Endometrial microvascular endothelial cells (primary cell): ENCODE data around the gene EPHA10. TPM values are rescaled to one million over a fixed set of nuclear protein-coding genes. Genes with fewer than 3 reads are reported as not detected.
"Not testable (repeated sequence)": the region's sequence is repeated elsewhere in the genome, so short reads cannot be mapped to it uniquely, and the experiment has no call there.

Experiments
- in situ Hi-C: cut with HindIII; loops from 2 replicates; pipeline ENCODE4 v1.10.0; 2017; ENCODE audit warnings: low sequenced_read_pairs, low pct_unique_long_range_greater_than_20kb; ENCODE audit errors: inconsistent ontology term
- total RNA-seq: library from RNA; depleted of rRNA; stranded (reverse); fragments of >200 nt; gene quantifications from one replicate; pipeline ENCODE4 v1.2.3, GENCODE V29; 2015; ENCODE audit errors: inconsistent ontology term

The EPHA10 gene
- total RNA-seq, 1 donor from 2014 or later = not detected

DNA sequence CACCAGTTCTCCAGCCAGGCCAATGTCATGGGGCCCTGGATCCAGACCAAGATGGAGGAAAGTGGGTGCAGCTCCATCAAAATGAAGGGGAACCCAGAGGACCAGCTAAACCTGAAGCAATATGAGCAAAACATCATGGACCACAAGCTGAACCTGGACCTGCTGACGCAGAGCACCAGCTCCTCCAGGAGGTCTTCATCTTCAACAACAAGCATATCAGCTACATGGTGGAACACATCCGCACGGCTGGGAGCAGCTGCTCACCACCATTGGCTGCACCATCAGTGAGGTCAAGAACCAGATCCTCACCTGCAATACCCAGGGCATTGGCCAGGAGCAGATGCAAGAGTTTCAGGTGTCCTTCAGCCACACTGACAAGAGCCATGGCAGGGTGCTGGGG, 13.7 kb upstream of the EPHA10 start:
- in situ Hi-C loops = no loop called here

GRCh38 chr1:37776946-37777516, 12.1 kb upstream of the EPHA10 start:
- in situ Hi-C loops = no loop called here

DNA sequence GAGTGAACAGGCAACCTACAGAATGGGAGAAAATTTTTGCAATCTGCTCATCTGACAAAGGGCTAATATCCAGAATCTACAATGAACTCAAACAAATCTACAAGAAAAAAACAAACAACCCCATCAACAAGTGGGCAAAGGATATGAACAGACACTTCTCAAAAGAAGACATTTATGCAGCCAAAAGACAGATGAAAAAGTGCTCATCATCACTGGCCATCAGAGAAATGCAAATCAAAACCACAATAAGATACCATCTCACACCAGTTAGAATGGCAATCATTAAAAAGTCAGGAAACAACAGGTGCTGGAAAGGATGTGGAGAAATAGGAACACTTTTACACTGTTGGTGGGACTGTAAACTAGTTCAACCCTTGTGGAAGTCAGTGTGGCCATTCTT, 6.5 kb upstream of the EPHA10 start:
- in situ Hi-C loops = not testable (repeated sequence)

DNA sequence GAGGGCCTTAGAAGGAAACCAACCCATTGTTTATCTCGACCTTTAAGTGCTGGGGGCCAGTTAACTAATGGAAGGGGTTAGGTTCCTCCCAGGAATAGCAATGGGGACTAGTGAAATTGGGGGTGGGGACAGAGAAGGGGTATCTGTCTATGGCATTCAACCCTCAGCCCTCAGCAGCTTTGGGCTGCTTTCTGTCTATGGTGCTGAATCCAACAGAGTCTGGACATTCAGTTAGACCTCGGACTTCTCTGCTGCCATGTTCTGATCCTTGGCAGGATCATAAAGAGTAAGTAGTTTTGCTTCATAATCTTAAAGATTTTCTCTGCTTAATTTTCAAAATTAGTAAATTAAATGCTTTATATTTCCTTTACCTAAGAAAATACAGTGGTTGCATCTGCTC, 2.6 kb upstream of the EPHA10 start:
- in situ Hi-C loops = no loop called here

- in situ Hi-C loops = no loop called here
Measured at GRCh38 chr1:37765916-37766664, 1.2 kb upstream of the EPHA10 start.

- in situ Hi-C loops = no loop called here
Measured at GRCh38 chr1:37764414-37764825, 500 bp downstream of the EPHA10 start.

DNA sequence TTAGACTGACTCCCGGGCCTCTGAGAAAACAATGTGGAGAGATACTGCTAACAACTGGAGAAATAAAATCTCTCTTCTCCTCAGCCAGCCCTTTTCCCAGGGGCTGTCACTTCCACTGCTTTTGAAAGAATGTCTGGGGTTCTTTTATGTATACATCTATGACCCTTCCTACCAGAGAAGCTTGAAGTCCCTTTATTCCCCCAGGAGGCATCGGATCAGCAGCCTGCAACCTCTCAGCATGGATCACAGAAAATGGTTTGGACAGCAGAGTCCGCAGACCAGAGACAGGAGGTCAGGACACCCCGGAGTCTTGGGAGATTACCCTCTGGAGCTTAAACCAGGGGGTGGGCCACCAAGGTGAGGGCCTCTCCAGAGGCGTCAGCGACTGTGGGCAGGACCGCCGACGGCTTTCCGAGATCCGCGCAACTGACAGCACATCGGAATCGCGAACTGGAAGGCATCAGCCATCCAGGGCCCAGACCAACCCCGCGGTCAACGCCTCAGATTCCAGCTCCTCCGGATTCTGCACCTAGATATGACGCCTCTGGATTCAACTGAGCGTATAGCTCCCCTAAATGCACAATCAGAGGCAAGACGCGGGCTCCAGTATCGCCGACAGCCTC, 1.0 kb downstream of the EPHA10 start:
- in situ Hi-C loops = no loop called here

DNA sequence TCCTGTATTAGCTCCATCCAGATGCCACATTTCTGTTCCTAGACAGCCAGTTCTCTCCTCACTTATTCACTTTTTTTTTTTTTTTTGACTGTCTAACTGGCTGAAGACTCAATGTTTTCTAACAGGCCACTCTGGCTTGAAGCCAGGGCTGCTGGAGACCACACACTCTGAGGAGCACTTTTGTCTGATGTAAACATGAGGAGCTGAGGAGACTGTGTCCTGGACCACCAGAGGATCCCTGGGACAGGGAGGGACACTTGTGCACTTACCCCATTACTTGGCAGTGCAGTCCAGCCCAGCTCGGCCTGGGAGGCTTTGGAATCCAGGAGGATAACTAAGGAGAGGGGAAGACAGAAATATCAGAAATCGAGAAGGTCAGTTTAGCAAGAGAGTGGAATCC, 2.4 kb downstream of the EPHA10 start:
- in situ Hi-C loops = no loop called here

GRCh38 chr1:37761416-37762095, 3.4 kb downstream of the EPHA10 start:
- in situ Hi-C loops = no loop called here

GRCh38 chr1:37759451-37759850, 5.5 kb downstream of the EPHA10 start:
- in situ Hi-C loops = no loop called here

DNA sequence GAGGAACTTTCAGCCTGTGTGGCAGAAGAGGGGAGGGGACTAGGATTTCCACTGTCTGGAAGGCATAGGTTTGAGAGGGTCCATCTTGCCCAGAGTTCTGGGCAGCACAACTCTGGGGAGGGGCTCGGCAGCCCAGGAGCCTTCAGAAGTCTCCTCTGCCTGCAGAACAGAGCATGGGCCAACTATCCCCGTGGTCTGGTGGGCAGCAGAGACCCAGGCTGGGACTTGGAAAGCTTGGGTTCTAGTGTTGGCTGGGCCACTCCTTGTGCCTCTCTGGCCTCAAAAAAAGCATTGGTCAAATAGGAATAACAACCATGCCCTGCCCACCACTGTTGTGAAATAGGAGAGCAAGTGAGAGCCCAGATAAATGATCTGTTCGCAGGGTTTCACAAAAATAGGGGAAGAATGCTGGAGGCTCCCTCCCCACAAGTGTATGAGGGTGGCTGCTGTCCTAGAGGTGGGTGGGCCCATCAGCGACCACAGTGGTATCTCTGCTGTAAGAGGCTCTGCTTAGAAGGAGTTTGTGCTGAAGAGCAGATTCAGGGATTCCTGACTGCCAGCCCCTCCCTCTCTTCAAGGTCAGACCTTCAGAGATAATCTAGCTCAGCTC, 8.9 kb downstream of the EPHA10 start:
- in situ Hi-C loops = no loop called here

DNA sequence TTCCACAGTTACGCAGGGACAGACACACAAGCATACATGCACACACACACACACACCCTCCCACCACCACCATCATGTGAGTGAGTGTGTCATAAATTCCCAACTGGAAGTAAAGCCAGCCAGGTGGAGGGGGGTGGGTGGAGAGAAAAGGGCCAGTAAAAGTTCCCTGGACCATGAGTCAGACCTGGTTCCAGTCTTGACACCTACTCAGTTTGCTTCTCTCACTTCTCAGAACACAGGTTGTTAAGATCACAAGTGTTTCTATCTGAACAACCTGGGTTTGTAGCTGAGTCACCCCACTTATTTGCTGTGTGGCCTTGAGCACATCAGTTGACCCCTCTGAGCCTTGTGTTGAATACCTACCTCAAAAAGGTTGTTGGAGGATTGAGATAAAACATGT, 9.6 kb downstream of the EPHA10 start:
- in situ Hi-C loops = no loop called here

DNA sequence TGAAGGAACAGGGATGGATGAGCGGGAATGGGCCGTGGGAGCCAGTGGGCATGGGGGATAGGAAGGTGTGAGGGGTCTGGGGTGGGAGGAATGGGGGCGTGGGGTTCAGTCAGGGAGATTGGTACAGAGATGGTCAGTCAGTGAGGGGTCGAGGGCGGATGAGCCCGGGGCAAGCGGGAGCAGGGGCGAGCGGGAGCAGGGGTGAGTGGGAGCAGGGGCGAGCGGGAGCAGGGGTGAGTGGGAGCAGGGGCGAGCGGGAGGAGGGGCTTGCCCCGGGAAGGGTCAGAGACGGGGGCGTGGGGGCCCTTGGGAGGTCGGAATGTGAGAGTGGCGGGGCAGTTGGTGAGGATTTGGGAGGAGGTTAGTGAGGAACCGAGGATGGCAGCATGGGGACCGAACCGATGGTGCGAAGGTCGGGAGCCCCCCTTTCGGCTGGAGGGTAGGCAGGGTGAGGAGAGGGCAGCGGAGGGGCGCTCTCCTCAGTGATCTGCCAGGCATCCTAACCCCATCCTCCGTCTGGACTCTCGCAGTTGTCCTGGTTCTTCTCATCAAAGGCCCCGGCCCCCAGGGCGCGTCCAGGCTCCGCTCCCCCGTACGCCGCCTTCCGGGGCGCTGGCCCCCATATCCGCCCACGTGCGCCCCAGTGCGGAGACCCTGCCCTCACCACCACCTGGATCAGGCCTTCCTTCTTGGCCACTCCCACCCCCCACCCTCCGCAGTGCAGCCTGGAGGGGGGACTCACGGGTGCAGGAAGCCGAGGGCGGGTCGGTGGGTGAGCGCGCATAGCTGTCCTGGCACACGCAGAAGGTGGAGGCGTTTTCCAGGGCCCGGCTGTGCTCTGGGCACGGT, 11.2 kb downstream of the EPHA10 start:
- in situ Hi-C loops = no loop called here

- in situ Hi-C loops = no loop called here
Measured at GRCh38 chr1:37752583-37753471, 12.1 kb downstream of the EPHA10 start.

- in situ Hi-C loops = no loop called here
Measured at GRCh38 chr1:37752213-37752582, 12.7 kb downstream of the EPHA10 start.

DNA sequence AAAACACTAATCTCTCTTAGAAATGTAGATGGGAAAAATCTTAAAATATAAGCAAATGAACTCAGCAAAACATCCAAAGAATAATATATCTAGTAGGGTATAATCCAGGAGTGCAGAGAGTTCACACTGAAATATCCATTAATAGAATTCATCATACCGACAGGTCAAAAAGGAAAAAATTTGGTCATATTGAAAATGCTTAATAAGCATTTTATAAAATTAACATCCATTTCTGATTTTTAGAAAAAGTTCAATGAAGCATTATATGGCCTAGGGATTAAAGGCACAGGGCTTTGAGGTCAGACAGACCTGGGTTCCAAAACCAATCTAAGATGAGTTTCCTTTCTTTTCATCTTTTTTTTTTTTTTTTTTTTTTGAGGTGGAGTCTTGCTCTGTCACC, 16.4 kb downstream of the EPHA10 start:
- in situ Hi-C loops = no loop called here

- in situ Hi-C loops = no loop called here
Measured at GRCh38 chr1:37746806-37747205, 18.1 kb downstream of the EPHA10 start.

DNA sequence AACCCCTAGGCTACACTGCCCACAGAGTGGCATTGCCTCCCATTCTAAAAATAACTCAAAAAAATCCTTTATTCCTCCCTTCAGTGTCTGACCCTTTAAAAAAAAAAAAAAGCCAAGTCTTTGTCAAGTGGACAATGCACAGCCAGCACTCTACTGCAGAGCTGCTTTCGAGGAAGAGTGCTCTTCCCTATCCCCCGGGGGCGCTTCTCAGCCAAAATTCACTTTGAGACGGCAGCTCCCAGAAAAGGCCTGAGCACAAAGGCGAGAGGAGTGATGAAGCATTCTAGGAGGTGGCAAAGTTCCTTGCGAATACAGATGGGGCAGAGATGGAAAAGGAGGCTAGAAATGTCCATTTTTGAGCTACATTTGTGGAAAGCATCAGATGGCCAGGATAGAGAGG, 23.3 kb downstream of the EPHA10 start:
- in situ Hi-C loops = no loop called here
